ENCODE data around the gene LTB4R2. TPM values are rescaled to one million over a fixed set of nuclear protein-coding genes. Genes with fewer than 3 reads are reported as not detected.
A peak's percentile ranks its signal among the peaks of the same experiment; 100 is the strongest.

LTB4R2 gene
- total RNA-seq, 1 donor from 2014 or later: 13.3 TPM

GRCh38 chr14:24310646-24311604 is 985 bp downstream of the LTB4R2 start, which contains the start of gene LTB4R:
Gene LTB4R (plus strand): TSS chr14:24311502. CDS start chr14:24315652, 4,150 bp downstream.
- H3K36me3 Mint-ChIP-seq (ENCODE audit: low read depth, unreplicated experiment): peaks cover 24% of the 10 kb centered on the region

DNA sequence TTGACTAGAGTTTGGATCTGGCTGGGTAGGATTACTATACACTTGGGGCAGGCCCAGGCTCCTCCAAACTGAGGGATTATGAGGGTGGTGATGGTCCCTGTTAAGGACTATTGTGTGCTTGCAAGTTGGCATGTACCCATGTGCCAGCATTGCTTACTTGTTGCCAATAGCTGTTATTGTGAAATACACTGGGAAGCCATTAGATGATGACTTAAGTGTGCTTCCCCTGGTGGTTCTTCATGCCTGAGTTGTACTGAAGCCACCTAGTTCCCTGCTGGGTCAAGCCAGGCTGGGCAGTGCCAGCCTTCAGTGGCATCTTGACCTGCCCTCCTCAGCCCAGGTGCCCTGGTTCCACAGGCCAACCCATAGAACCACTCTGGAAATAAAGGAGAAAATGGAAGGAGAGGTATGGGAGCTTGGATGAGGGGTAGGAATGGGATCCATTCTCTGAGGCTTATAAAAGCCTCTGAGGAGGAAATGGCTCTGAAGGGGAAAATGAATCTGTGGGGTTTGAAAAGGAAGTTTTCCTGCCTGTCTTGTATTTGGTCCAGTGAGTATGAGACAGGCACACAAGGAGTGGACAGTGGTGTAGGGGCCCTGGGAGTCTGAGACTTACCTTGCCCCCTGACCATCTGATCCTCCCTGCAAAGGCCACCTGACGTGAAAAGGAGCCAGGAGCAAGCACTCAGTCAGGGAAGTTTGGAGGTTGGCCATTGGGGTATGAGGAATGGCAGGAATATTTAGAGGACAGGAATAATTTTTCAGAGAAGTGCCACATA is 2.1 kb downstream of the LTB4R2 start:
- DNase-seq (ENCODE audit: low spot score): no peak
- Mint-ChIP-seq H3K4me3 (ENCODE audit: unreplicated experiment) (peak overlapping the region; percentile 72), H3K27ac (ENCODE audit: unreplicated experiment) (no peak overlapping the region), H3K27me3 (ENCODE audit: unreplicated experiment) (peaks cover 24% of the 10 kb centered on the region), H3K36me3 (ENCODE audit: low read depth, unreplicated experiment) (peaks cover 17% of the 10 kb centered on the region), H3K4me1 (ENCODE audit: unreplicated experiment) (peaks cover 69% of the 10 kb centered on the region), H3K9me3 (ENCODE audit: unreplicated experiment) (no peaks in the 10 kb centered on the region)
- TF ChIP-seq, protein P1, sequence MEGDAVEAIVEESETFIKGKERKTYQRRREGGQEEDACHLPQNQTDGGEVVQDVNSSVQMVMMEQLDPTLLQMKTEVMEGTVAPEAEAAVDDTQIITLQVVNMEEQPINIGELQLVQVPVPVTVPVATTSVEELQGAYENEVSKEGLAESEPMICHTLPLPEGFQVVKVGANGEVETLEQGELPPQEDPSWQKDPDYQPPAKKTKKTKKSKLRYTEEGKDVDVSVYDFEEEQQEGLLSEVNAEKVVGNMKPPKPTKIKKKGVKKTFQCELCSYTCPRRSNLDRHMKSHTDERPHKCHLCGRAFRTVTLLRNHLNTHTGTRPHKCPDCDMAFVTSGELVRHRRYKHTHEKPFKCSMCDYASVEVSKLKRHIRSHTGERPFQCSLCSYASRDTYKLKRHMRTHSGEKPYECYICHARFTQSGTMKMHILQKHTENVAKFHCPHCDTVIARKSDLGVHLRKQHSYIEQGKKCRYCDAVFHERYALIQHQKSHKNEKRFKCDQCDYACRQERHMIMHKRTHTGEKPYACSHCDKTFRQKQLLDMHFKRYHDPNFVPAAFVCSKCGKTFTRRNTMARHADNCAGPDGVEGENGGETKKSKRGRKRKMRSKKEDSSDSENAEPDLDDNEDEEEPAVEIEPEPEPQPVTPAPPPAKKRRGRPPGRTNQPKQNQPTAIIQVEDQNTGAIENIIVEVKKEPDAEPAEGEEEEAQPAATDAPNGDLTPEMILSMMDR (IDR thresholded peaks at IDR 0.05; ENCODE audit: unreplicated experiment): no peak

More at GRCh38 chr14:24310646-24311604, 985 bp downstream of the LTB4R2 start, which contains the start of gene LTB4R:
- DNase-seq (ENCODE audit: low spot score): peak; percentile 78
- H3K27ac Mint-ChIP-seq (ENCODE audit: unreplicated experiment): peak within 1 kb of the TSS; percentile 74
- H3K27me3 Mint-ChIP-seq (ENCODE audit: unreplicated experiment): peaks cover 24% of the 10 kb centered on the region
- H3K9me3 Mint-ChIP-seq (ENCODE audit: unreplicated experiment): no peaks in the 10 kb centered on the region
- H3K4me1 Mint-ChIP-seq (ENCODE audit: unreplicated experiment): peaks cover 69% of the 10 kb centered on the region
- peak within 1 kb of the TSS; percentile 81 for H3K4me3 Mint-ChIP-seq (ENCODE audit: unreplicated experiment)
- TF ChIP-seq, protein P1 (IDR thresholded peaks at IDR 0.05; ENCODE audit: unreplicated experiment): peak; percentile 39

DNA sequence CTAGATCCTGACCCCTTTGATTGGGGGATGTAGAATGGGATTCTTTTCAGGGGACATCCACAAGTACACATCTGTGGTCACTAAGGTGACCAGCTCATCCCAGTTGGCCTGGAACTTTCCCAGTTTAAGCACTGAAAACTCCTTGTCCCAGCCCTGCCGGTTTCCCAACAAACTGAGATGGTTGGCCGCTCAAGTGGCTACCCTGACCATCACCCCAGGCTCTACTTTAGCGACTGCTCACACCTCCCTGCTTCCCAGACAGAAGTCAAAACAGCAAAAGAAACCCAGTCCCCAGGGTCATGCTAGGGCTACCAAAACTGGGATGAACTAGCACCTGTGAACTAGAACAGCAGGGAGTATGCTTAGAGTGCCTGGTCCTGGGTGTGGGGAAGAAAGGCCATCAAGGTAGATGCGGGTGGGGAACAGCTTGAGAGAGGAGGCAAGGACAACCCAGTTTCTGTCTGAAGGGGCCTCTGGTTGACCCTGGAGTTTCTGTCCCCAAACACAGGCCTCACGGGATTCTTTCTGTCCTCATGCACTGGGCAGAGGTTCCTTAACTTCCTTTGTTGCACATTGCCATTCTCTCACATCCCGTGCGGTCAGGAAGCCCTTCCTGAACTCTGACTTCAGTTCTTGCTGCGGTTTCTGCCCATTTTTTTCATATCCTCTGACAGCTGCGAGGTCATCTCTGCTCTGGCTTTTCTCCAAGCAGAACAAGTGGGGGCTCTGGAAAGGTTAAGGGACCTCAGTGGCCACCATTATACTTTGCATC is 3.0 kb downstream of the LTB4R2 start:
- no peaks in the 10 kb centered on the region for H3K9me3 Mint-ChIP-seq (ENCODE audit: unreplicated experiment)
- H3K4me1 Mint-ChIP-seq (ENCODE audit: unreplicated experiment): peaks cover 68% of the 10 kb centered on the region
- peaks cover 24% of the 10 kb centered on the region for H3K36me3 Mint-ChIP-seq (ENCODE audit: low read depth, unreplicated experiment)
- peak overlapping the region; percentile 72 for H3K4me3 Mint-ChIP-seq (ENCODE audit: unreplicated experiment)
- TF ChIP-seq, protein P1 (IDR thresholded peaks at IDR 0.05; ENCODE audit: unreplicated experiment): no peak
- peaks cover 26% of the 10 kb centered on the region for H3K27me3 Mint-ChIP-seq (ENCODE audit: unreplicated experiment)
- DNase-seq (ENCODE audit: low spot score): no peak
- H3K27ac Mint-ChIP-seq (ENCODE audit: unreplicated experiment): peak overlapping the region; percentile 19

GRCh38 chr14:24313913-24314312 is 4.0 kb downstream of the LTB4R2 start:
- TF ChIP-seq, protein P1 (IDR thresholded peaks at IDR 0.05; ENCODE audit: unreplicated experiment): no peak
- Mint-ChIP-seq H3K4me3 (ENCODE audit: unreplicated experiment) (peak overlapping the region; percentile 60), H3K4me1 (ENCODE audit: unreplicated experiment) (peaks cover 59% of the 10 kb centered on the region), H3K36me3 (ENCODE audit: low read depth, unreplicated experiment) (peaks cover 29% of the 10 kb centered on the region), H3K27me3 (ENCODE audit: unreplicated experiment) (peaks cover 28% of the 10 kb centered on the region), H3K27ac (ENCODE audit: unreplicated experiment) (no peak overlapping the region), H3K9me3 (ENCODE audit: unreplicated experiment) (no peaks in the 10 kb centered on the region)
- DNase-seq (ENCODE audit: low spot score): no peak
